GM03348 (cell line): ENCODE measurements around the gene ARHGEF10L.
A peak's percentile ranks its signal among the peaks of the same experiment; 100 is the strongest.

Source experiments
- DNase-seq: peaks from one replicate; pipeline ENCODE4 v3.0.0; 2012; ENCODE audit warnings: low spot score

The ARHGEF10L gene

GRCh38 chr1:17523321-17524041, 16.0 kb upstream of the ARHGEF10L start:
- DNase-seq: no peak

GRCh38 chr1:17524645-17525044, 14.9 kb upstream of the ARHGEF10L start:
- DNase-seq: no peak

- DNase-seq: no peak
These were observed 13.4 kb upstream of the ARHGEF10L start for GRCh38 chr1:17525996-17526686.

GRCh38 chr1:17527036-17527914, 12.2 kb upstream of the ARHGEF10L start:
- DNase-seq: peak; percentile 50

- DNase-seq: no peak
These were observed 10.1 kb upstream of the ARHGEF10L start for GRCh38 chr1:17529381-17529780.

- DNase-seq: no peak
These were observed 8.2 kb upstream of the ARHGEF10L start for GRCh38 chr1:17531343-17531681.

- peak; percentile 44 for DNase-seq
These were observed 7.6 kb upstream of the ARHGEF10L start for GRCh38 chr1:17531682-17532487.

- no peak for DNase-seq
These were observed 6.3 kb upstream of the ARHGEF10L start for GRCh38 chr1:17533201-17533600.

GRCh38 chr1:17535300-17535936, 4.1 kb upstream of the ARHGEF10L start:
- no peak for DNase-seq

GRCh38 chr1:17538010-17538409, 1.5 kb upstream of the ARHGEF10L start:
- DNase-seq: no peak

- DNase-seq: no peak
These were observed 925 bp upstream of the ARHGEF10L start for GRCh38 chr1:17538428-17539117.

GRCh38 chr1:17539118-17539476, 401 bp upstream of the ARHGEF10L start:
- no peak for DNase-seq

GRCh38 chr1:17540255-17541001, 930 bp downstream of the ARHGEF10L start:
- DNase-seq: peak; percentile 87

GRCh38 chr1:17542645-17543044, 3.1 kb downstream of the ARHGEF10L start:
- no peak for DNase-seq

GRCh38 chr1:17544776-17545350, 5.4 kb downstream of the ARHGEF10L start:
- DNase-seq: no peak

GRCh38 chr1:17545356-17545755, 5.9 kb downstream of the ARHGEF10L start:
- peak; percentile 73 for DNase-seq

GRCh38 chr1:17546946-17547670, 7.6 kb downstream of the ARHGEF10L start:
- DNase-seq: no peak

GRCh38 chr1:17549384-17549783, 9.9 kb downstream of the ARHGEF10L start:
- DNase-seq: no peak
